GM19467 (cell line): ENCODE data around the gene SREBF2.
"Not testable (repeated sequence)": the region's sequence is repeated elsewhere in the genome, so short reads cannot be mapped to it uniquely, and the experiment has no call there.

ENCODE experiments used
- ATAC-seq: cut with Tn5 transposase; IDR thresholded peaks from one replicate; pipeline ENCODE4 v1.9.1; 2021; ENCODE audit warnings: mild to moderate bottlenecking, moderate library complexity; ENCODE audit not compliant: unreplicated experiment

Gene SREBF2

GRCh38 chr22:41820447-41820846, 12.5 kb upstream of the SREBF2 start:
- no peak for ATAC-seq

GRCh38 chr22:41821471-41822316, 11.2 kb upstream of the SREBF2 start:
- no peak for ATAC-seq

DNA sequence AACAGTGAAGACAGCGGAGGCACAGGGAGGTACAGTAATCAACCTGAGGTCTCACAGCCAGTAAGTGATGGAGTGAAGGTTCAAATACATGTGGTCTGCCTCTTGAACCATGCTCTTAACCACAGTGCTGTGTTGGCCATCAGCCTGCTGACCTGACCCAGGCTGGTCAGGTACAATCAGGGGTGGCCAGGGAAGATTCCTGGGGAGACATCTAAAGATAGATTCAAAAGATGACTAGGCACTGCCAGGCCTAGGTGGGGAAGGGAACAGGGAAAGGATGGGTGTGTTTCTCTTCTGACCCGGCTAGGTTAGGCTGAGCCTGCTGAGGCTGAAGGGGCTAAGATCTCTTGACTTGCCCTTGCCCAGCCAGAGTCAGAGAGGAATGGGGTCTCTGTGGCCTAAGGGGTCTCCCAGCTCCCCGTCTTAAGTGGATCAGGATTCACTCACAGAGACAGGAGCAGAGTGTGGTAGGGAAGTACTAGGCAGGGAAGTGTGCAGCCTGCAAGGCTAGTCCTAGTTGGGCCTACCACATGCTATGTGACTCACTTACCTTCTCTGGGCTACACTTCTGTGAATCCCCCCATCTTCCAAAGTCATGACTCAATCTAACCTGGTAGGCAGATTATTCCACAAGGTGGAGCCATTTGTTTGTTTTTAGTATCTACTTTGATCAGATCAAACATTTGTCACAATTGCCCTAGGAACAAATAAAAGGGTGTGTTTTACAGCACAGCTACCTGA, 10.4 kb upstream of the SREBF2 start:
- ATAC-seq: no peak

DNA sequence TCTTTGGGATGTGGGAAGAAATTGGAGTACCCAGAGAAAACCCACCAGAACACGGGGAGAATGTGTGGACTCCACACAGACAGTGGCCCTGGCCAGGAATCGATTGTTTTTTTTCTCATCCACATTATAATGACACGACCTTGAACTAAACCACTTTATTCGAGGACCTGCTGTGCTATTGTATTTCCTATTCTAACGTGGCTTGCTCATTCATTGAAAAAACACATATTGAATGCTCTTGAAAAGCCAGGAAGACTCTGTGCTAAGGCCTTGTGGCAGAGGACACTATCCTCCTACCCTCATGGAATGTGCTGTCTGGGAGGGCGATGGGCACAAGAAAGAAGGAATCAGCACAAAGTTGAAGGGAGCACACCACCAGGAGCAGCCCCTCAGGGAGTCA, 9.1 kb upstream of the SREBF2 start:
- no peak for ATAC-seq

DNA sequence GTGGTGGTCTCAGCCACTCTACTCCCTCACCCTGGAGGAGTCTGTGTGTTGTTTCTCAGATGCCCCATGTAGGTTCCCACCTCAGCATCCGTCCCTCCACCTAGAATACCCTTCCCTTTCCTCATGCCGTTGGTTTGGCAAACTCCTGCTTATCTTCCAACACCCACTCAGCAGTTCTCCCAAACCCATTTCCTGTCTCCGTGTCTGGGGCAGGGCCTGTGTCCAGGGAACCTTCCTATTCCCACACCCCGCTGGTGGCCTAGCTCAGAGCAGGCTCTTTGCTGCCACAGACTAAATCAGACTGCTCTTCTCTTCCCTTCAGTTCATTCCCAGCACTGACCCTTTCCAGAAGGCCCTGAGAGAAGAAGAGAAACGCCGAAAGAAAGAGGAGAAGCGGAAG, 7.5 kb upstream of the SREBF2 start:
- no peak for ATAC-seq

GRCh38 chr22:41826021-41826420, 6.9 kb upstream of the SREBF2 start:
- ATAC-seq: no peak

GRCh38 chr22:41826430-41827383, 6.2 kb upstream of the SREBF2 start:
- no peak for ATAC-seq

DNA sequence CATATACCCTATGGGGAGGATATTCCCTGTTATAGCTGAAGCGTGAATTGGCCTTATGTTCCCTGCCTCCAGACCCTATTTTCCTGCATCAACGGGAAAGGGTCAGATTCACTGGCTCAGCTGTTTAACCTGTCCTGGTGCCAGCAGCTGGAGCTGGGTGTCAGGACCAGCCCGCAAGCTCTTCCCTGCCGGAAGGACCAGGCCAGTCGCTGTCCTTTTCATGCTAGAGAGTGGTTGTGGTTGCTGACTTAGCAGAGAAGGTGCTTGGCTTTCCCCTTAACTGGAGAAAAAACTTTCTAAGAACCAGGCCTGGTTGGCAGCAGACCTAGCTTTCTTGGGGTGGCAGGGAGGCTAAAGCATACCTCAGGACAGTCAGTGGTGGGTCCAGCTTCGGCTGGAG, 5.2 kb upstream of the SREBF2 start:
- ATAC-seq: no peak

GRCh38 chr22:41828516-41828915, 4.4 kb upstream of the SREBF2 start:
- ATAC-seq: no peak

- ATAC-seq: no peak
These were observed 2.7 kb upstream of the SREBF2 start for GRCh38 chr22:41830174-41830573.

DNA sequence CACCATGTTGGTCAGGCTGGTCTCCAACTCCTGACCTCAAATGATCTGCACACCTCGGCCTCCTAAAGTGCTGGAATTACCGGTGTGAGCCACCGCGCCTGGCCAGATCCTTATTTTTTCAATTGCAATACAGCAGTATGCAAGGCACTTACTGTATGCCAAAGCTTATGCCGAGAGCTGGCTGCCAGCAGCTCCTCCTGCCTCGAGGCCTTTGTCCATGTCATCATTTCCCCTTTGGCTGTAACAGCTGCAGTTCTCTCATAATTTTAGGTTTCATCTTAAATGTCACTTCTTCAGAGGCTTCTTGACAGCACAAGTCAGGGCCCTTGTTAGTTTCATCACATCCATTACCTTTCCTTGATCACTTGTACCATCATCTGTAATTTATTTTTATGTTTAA, 1.5 kb upstream of the SREBF2 start:
- ATAC-seq: no peak

DNA sequence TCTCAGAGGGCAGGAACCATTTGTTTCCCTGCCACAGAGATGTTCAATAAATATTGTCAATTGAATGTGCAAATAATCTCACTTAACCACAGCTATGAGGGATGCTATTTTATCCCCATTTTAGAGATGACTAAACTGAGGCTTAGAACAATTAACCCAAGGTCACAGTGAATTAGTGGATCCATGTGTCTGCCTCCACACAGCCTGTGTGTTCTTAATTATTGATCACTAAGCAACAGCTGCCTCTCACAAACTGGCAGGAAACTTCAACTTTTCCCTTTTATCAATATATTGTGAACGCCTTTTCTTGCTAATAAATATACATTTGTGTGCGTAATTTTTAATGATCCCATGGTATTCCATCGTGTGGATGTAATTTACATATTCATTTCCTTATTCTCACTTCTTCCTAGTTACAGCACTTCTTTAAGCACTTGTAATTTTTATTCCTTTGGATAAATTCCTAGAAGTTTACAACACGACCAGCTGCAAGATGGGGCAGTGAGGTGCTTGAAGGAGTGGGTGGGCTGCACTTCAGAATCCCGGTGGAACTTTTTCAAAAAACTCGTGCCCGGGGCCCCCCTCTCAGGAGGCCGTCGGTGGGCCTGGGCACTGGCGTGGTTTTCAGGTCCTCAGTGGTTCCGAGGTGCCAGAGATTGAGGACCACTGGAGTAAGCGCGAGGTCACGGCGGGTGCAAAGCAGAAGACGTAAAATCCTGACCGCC, 915 bp upstream of the SREBF2 start:
- no peak for ATAC-seq

DNA sequence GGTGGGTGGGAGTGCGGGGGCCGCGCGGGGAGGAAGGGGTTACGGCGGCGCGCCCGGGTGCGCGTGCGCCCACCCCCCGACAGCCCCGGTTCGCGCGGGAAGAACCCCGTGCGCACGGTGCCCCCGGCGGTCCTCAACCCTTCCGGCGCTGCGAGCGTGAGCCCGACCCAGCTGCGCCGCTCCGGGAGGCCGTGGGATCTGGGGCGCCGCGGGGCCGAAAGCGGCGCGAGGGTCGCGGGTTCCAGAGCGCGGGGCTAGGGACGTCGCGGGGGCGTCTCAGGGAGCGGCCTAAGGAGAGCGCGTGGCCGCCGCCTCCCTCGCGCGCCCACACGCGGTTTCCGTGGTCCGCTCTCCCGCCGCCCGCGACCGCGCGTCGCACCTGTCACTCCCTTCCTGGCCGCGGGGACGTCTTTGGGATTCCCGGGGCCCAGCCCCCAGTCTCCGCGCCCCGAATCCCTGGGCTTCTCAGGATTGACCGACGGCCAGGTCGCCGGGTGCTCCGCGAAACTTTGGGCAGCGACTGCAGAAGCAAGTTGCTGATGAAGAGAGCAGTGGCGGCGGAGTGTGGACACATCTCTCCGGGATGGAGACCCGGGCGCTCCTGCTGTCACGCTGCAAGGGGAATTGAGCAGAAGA, 582 bp downstream of the SREBF2 start:
- ATAC-seq: no peak

- no peak for ATAC-seq
These were observed 1.4 kb downstream of the SREBF2 start for GRCh38 chr22:41834005-41834944.

GRCh38 chr22:41835462-41835861, 2.6 kb downstream of the SREBF2 start:
- not testable (repeated sequence) for ATAC-seq

DNA sequence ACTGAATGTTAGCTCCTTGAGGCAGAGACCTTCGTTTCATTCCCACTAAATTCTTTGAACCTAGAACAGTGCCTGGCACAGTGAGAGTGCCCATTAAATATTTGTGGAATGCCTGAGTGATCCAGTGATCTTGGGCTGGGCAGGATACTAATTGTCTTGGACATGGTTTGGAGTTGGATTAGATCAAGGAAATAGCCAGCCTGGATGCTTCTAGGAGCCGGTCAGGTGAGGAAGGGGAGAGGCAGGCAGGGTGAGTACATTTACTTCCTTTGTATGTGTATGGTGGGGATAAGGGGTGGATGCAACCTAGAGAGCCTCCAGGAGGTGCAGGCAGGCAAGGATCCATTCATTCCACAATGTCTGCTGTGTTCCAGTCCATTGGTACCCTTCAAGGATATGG, 3.6 kb downstream of the SREBF2 start:
- no peak for ATAC-seq

DNA sequence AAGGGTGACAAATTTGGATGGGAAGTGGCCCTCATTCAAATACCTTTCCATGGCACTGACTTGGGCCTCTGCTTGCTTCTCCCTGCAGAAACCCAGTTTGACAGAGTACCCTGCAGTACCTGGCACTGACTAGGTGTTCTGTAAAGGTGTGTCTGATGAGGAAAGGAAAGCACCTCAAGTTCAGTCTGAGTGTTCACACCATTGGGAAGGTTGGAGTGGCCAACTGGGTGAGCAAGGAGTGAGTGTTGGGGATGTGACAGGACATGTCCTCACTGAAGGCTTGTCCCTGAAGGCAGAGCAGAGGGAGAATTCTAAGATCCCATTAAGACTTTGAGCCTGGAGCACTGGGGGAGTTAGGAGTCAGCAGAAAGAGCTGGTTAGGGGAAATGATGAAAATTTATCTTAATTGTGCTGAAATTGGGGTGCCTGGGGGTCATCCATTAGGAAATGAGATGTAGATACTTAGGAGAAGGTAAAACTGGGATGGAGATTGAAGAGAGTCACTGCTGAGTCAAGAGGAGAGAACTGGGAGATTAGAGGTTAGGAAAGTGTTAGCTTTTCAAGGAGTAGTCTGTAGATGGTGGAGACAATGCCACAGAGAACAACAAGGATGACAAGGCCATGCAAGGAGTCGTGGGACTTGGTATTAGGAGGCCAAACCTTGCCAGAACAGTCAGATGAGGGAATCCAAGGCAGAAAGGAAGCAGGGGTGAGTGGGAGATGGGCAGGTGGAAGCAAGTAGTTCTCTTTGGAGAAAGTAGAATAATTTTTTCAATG, 6.1 kb downstream of the SREBF2 start:
- no peak for ATAC-seq

- no peak for ATAC-seq
These were observed 7.3 kb downstream of the SREBF2 start for GRCh38 chr22:41840216-41840615.
